Hepatic stellate cell (primary cell): ENCODE measurements around the gene FDXACB1.

Experiments
- DNase-seq: peaks from one replicate; pipeline ENCODE4 v3.0.0; 2011; ENCODE audit warnings: low spot score

FDXACB1 gene

GRCh38 chr11:111878849-111879636 lies at the start of gene FDXACB1, which contains the start of gene CFAP68:
FDXACB1 (minus strand) TSS chr11:111879165; CDS start chr11:111879132, 33 bp downstream.
CFAP68 (plus strand) TSS chr11:111879541; CDS start chr11:111879561, 20 bp downstream.
- peak; percentile 92 for DNase-seq

DNA sequence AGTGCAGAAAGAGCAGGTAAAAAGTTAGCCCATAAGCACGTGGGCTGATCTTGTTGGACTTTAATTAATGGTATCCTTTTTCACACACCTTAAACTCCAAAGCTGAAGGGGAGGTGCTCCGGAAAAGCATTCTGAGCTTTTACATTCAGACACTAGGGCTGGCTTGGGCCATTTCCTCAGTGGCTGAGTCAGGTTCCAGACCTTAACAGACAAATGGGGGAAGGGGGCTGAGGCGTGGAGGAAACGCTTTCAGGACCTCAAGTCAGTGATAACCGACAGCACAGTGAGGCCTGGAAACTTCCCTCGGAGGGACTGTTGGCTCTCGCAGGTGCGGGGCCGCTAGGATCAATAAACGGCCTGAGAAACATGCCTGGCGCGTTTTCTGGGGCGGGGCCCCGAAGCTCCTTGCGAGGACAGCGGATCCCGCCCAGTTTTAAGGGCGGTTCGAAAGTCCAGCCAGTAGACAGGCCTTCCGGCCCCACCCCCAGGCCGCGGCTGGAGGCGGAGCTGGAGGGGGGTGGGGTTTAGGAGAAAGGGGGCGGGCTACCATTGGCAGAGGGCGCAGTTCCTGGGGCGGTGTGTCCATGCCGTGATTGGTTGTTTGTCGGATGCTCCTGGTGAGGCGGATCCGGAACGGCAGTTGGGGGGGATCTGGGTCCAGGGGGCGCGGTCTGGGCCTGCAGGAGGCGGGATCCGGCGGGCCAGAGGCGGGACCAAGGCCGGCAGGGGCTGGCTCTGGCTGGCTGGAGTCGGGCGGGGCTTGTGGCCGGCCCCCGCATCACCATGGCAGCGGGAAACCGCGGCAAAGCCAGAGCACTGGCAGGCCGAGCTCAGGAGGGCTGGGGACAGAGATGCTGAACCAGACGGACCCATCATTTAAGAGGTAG lies 47.8 kb upstream of the FDXACB1 start:
- DNase-seq, result peak; percentile 93

- DNase-seq, result no peak
Observed at GRCh38 chr11:111925953-111926352, 47.0 kb upstream of the FDXACB1 start.

- no peak for DNase-seq
Observed at GRCh38 chr11:111923951-111924350, 45.0 kb upstream of the FDXACB1 start.

GRCh38 chr11:111923351-111923788 lies 44.4 kb upstream of the FDXACB1 start:
- no peak for DNase-seq

GRCh38 chr11:111922803-111923202 lies 43.8 kb upstream of the FDXACB1 start:
- no peak for DNase-seq

GRCh38 chr11:111921541-111922230 lies 42.7 kb upstream of the FDXACB1 start:
- DNase-seq, result no peak

GRCh38 chr11:111920908-111921307 lies 41.9 kb upstream of the FDXACB1 start:
- DNase-seq, result no peak

- no peak for DNase-seq
Observed at GRCh38 chr11:111918390-111919256, 39.7 kb upstream of the FDXACB1 start, which contains the start of gene C11orf52. C11orf52 (plus strand) TSS chr11:111918913; CDS start chr11:111918973, 60 bp downstream.

DNA sequence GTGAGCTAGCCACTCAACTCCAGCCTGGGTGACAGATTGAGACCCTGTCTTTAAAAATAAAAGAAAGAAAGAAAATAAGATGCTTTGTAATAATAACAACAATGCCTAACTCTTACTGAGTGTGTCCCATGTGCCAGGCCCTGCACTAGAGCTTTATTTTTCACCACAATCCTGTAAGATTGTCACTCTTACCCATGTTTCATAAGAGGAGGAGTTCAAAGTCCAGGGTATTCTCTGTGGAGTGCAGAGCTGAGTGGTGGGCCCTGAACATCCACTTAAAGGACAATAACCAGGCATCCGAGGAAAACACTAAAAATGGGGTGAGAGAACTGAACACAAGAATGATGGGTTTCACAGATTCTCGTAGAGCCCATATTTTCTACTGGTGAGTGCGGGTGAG lies 38.8 kb upstream of the FDXACB1 start:
- no peak for DNase-seq

GRCh38 chr11:111917312-111917711 lies 38.3 kb upstream of the FDXACB1 start:
- DNase-seq, result no peak

DNA sequence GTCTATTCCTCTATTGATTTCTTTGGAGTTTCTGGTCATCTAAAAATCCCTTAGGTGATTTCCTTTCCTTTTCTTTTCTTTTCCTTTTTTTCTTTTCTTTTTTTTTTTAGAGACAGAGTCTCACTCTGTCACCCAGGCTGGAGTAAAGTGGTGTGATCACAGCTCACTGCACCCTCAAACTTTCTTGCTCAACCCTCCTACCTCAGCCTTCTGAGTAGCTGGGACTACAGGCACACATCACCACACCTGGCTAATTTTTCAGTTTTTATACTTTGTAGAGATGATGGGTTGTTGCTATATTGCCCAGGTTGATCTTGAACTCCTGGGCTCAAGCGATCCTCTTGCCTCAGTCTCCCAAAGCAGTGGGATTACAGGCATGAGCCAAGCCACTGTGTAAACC lies 37.8 kb upstream of the FDXACB1 start:
- DNase-seq, result no peak

- peak; percentile 84 for DNase-seq
Observed at GRCh38 chr11:111913997-111914396, 35.0 kb upstream of the FDXACB1 start.

GRCh38 chr11:111913031-111913861 lies 34.3 kb upstream of the FDXACB1 start:
- no peak for DNase-seq

- no peak for DNase-seq
Observed at GRCh38 chr11:111912535-111912934, 33.6 kb upstream of the FDXACB1 start, which contains the start of gene HSPB2. HSPB2 (plus strand) TSS chr11:111912734; CDS start chr11:111912830, 96 bp downstream.

DNA sequence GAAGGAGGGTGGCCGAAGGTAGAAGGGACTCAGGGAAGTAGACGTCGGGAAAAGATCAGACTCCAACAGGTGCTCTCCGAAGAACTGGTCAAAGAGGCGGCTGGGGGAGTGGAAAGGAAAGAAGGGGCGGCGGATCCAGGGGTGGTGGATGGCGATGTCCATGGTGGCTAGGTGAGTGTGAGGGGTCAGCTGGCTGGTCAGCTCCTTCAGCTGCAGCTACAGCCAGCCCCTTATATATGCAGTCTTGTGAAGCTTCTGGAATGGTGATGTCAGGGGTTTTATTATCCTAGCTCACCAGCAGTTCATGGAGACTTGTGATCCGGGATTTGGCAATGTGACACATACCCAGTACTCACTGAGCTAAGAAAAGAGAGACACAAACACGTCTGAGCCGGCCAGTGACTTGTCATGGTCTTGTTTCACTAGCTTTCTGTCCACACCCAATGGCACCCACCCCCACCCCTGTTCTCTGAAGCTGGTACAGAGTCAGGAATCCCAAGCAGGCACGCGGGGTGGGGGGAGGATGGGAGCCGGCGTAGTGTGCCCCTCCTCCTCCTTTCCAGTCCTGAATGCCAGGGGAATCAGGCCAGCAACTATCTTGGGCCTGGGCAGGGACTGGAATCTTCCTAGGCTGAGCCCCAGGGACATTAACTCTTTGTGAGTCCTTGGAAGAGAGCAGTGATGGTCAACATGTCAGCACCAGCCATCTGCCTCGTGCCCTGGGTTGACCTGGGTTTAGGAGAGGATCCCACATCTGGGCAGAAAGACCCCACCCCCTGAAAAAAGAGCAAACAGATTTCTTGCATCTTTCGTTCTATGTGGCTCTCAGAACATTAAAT lies 32.8 kb upstream of the FDXACB1 start, which contains the start of gene CRYAB:
Gene CRYAB, minus strand, starts transcription at position 208 of the 839 bp plus-strand sequence. Its CDS starts 46 bp downstream, at position 162.
- peak; percentile 86 for DNase-seq

GRCh38 chr11:111910676-111911562 lies 32.0 kb upstream of the FDXACB1 start:
- DNase-seq, result no peak

GRCh38 chr11:111909378-111909777 lies 30.4 kb upstream of the FDXACB1 start:
- no peak for DNase-seq
